Endothelial cell (in vitro differentiated cells): ENCODE measurements around the gene LRRN2. TPM values are rescaled to one million over a fixed set of nuclear protein-coding genes. Genes with fewer than 3 reads are reported as not detected.

ENCODE experiments used
- DNase-seq: peaks from one replicate; pipeline ENCODE4 v3.0.0; 2021; ENCODE audit warnings: low spot score
- H3K27ac Mint-ChIP-seq: one replicate; pipeline ENCODE4 v1.8.0; 2021; ENCODE audit warnings: mixed read lengths, inconsistent platforms; ENCODE audit not compliant: unreplicated experiment
- H3K27me3 Mint-ChIP-seq: one replicate; pipeline ENCODE4 v1.8.0; 2021; ENCODE audit warnings: mild to moderate bottlenecking, moderate library complexity, mixed read lengths, inconsistent platforms; ENCODE audit not compliant: unreplicated experiment
- H3K36me3 Mint-ChIP-seq: one replicate; pipeline ENCODE4 v1.8.0; 2021; ENCODE audit warnings: mild to moderate bottlenecking, low read depth, mixed read lengths, inconsistent platforms; ENCODE audit not compliant: unreplicated experiment
- H3K4me1 Mint-ChIP-seq: one replicate; pipeline ENCODE4 v1.8.0; 2021; ENCODE audit warnings: mild to moderate bottlenecking, mixed read lengths, inconsistent platforms; ENCODE audit not compliant: unreplicated experiment
- H3K4me3 Mint-ChIP-seq: one replicate; pipeline ENCODE4 v1.8.0; 2021; ENCODE audit warnings: mild to moderate bottlenecking, mixed read lengths, inconsistent platforms; ENCODE audit not compliant: unreplicated experiment
- H3K9me3 Mint-ChIP-seq: one replicate; pipeline ENCODE4 v1.8.0; 2021; ENCODE audit warnings: mixed read lengths, inconsistent platforms; ENCODE audit not compliant: unreplicated experiment
- CTCF ChIP-seq: fragments of 200-600 bp; sonication (generic); IDR thresholded peaks from one replicate; pipeline ENCODE4 v1.5.0; 2021; ENCODE audit warnings: antibody characterized with exemption; ENCODE audit not compliant: unreplicated experiment
- long read RNA-seq: library from polyadenylated mRNA; unstranded; transcript quantifications from one replicate; pipeline ENCODE4 v2.0.0, GENCODE V29; 2020; ENCODE audit not compliant: unreplicated experiment
- total RNA-seq: library from RNA; stranded (reverse); fragmentation: NEBNext Ultra II Directional; extraction: Animal tissue kit (Norgen Biotek cat#: 25700); gene quantifications from one replicate; pipeline ENCODE4 v1.2.1, GENCODE V29; 2021; ENCODE audit not compliant: unreplicated experiment

The LRRN2 gene
- 71.1 TPM for total RNA-seq
- long read RNA-seq, full-length matches to known transcripts: 11 of 11 reads
- long read RNA-seq, partial matches to known transcripts: 0 of 11 reads
- long read RNA-seq, other reads (novel, unspliced or antisense): 0 of 11 reads

- peaks cover 15% of the 10 kb centered on the region for H3K36me3 Mint-ChIP-seq
- no peak for TF ChIP-seq CTCF
- no peaks in the 10 kb centered on the region for H3K9me3 Mint-ChIP-seq
- H3K4me1 Mint-ChIP-seq: peaks cover 29% of the 10 kb centered on the region
- H3K27ac Mint-ChIP-seq: peak within 1 kb of the TSS; percentile 86
- H3K27me3 Mint-ChIP-seq: peaks cover 5% of the 10 kb centered on the region
- DNase-seq: peak; percentile 34
- H3K4me3 Mint-ChIP-seq: peak within 1 kb of the TSS; percentile 97
Observed at GRCh38 chr1:204685236-204686006, at the start of gene LRRN2. LRRN2 (minus strand) TSS chr1:204685738; CDS start chr1:204619992, 65,746 bp downstream.

GRCh38 chr1:204735042-204735441 lies 49.5 kb upstream of the LRRN2 start:
- no peak overlapping the region for H3K27ac Mint-ChIP-seq
- no peaks in the 10 kb centered on the region for H3K9me3 Mint-ChIP-seq
- peaks cover 6% of the 10 kb centered on the region for H3K27me3 Mint-ChIP-seq
- H3K4me3 Mint-ChIP-seq: no peak overlapping the region
- no peaks in the 10 kb centered on the region for H3K36me3 Mint-ChIP-seq
- H3K4me1 Mint-ChIP-seq: peaks cover 12% of the 10 kb centered on the region
- no peak for DNase-seq
- TF ChIP-seq CTCF: no peak

GRCh38 chr1:204733869-204734596 lies 48.5 kb upstream of the LRRN2 start:
- peaks cover 12% of the 10 kb centered on the region for H3K4me1 Mint-ChIP-seq

GRCh38 chr1:204733289-204733688 lies 47.8 kb upstream of the LRRN2 start:
- Mint-ChIP-seq H3K4me3 (no peak overlapping the region), H3K27ac (no peak overlapping the region), H3K27me3 (peaks cover 6% of the 10 kb centered on the region), H3K36me3 (no peaks in the 10 kb centered on the region), H3K9me3 (no peaks in the 10 kb centered on the region), H3K4me1 (peaks cover 12% of the 10 kb centered on the region)
- TF ChIP-seq CTCF: no peak
- no peak for DNase-seq

More at GRCh38 chr1:204733869-204734596, 48.5 kb upstream of the LRRN2 start:
- no peak for TF ChIP-seq CTCF
- no peak for DNase-seq
- Mint-ChIP-seq H3K9me3 (no peaks in the 10 kb centered on the region), H3K27me3 (peaks cover 6% of the 10 kb centered on the region), H3K27ac (no peak overlapping the region), H3K4me3 (no peak overlapping the region), H3K36me3 (no peaks in the 10 kb centered on the region)
